Osteocyte (in vitro differentiated cells): ENCODE results near the gene RPS21. TPM values are rescaled to one million over a fixed set of nuclear protein-coding genes. Genes with fewer than 3 reads are reported as not detected.

Experiments used
- DNase-seq: peaks from one replicate; pipeline ENCODE4 v3.0.0; 2021; ENCODE audit warnings: mixed read lengths; ENCODE audit not compliant: unreplicated experiment; ENCODE audit errors: extremely low spot score
- H3K27ac Mint-ChIP-seq: one replicate; pipeline ENCODE4 v1.8.0; 2021; ENCODE audit warnings: mild to moderate bottlenecking, mixed read lengths; ENCODE audit not compliant: unreplicated experiment
- H3K27me3 Mint-ChIP-seq: one replicate; pipeline ENCODE4 v1.8.0; 2021; ENCODE audit warnings: mixed read lengths; ENCODE audit not compliant: unreplicated experiment
- H3K36me3 Mint-ChIP-seq: one replicate; pipeline ENCODE4 v1.8.0; 2021; ENCODE audit warnings: mixed read lengths; ENCODE audit not compliant: unreplicated experiment
- H3K4me1 Mint-ChIP-seq: one replicate; pipeline ENCODE4 v1.8.0; 2021; ENCODE audit warnings: mixed read lengths; ENCODE audit not compliant: unreplicated experiment
- H3K4me3 Mint-ChIP-seq: one replicate; pipeline ENCODE4 v1.8.0; 2021; ENCODE audit warnings: mild to moderate bottlenecking, moderate library complexity, mixed read lengths; ENCODE audit not compliant: unreplicated experiment
- H3K9me3 Mint-ChIP-seq: one replicate; pipeline ENCODE4 v1.8.0; 2021; ENCODE audit warnings: mixed read lengths; ENCODE audit not compliant: unreplicated experiment
- CTCF ChIP-seq: fragments of 200-600 bp; sonication (generic); IDR thresholded peaks from 2 replicates; pipeline ENCODE4 v1.5.0; 2021; ENCODE audit warnings: antibody characterized with exemption, mild to moderate bottlenecking, moderate library complexity
- total RNA-seq: library from RNA; stranded (reverse); gene quantifications from 2 replicates; pipeline ENCODE4 v1.2.1, GENCODE V29; 2021

RPS21 gene
- total RNA-seq, 1 donor from 2014 or later = 1,013 TPM

GRCh38 chr20:62357681-62358080 lies 29.2 kb upstream of the RPS21 start:
- Mint-ChIP-seq H3K4me1 (peaks cover 61% of the 10 kb centered on the region), H3K27ac (peak overlapping the region; percentile 81), H3K4me3 (no peak overlapping the region), H3K36me3 (no peaks in the 10 kb centered on the region), H3K9me3 (no peaks in the 10 kb centered on the region), H3K27me3 (no peaks in the 10 kb centered on the region)
- no peak for DNase-seq
- TF ChIP-seq CTCF = no peak

- Mint-ChIP-seq H3K9me3 (no peaks in the 10 kb centered on the region), H3K4me1 (peaks cover 63% of the 10 kb centered on the region), H3K27me3 (no peaks in the 10 kb centered on the region), H3K4me3 (no peak overlapping the region), H3K36me3 (no peaks in the 10 kb centered on the region), H3K27ac (peak overlapping the region; percentile 65)
- DNase-seq = no peak
- no peak for TF ChIP-seq CTCF
Measured at GRCh38 chr20:62358171-62359042, 28.5 kb upstream of the RPS21 start.

- peaks cover 70% of the 10 kb centered on the region for H3K4me1 Mint-ChIP-seq
- no peaks in the 10 kb centered on the region for H3K27me3 Mint-ChIP-seq
- H3K27ac Mint-ChIP-seq = peak overlapping the region; percentile 65
- H3K4me3 Mint-ChIP-seq = no peak overlapping the region
- no peaks in the 10 kb centered on the region for H3K9me3 Mint-ChIP-seq
- no peaks in the 10 kb centered on the region for H3K36me3 Mint-ChIP-seq
- DNase-seq = no peak
- no peak for TF ChIP-seq CTCF
Measured at GRCh38 chr20:62359043-62359490, 27.8 kb upstream of the RPS21 start.

- no peaks in the 10 kb centered on the region for H3K27me3 Mint-ChIP-seq
- H3K27ac Mint-ChIP-seq = peak overlapping the region; percentile 65
- no peaks in the 10 kb centered on the region for H3K36me3 Mint-ChIP-seq
- peaks cover 70% of the 10 kb centered on the region for H3K4me1 Mint-ChIP-seq
- TF ChIP-seq CTCF = no peak
- no peak overlapping the region for H3K4me3 Mint-ChIP-seq
- no peak for DNase-seq
- no peaks in the 10 kb centered on the region for H3K9me3 Mint-ChIP-seq
Measured at GRCh38 chr20:62359491-62360121, 27.3 kb upstream of the RPS21 start.
